Measurements from ENCODE around the gene DBH. TPM values are rescaled to one million over a fixed set of nuclear protein-coding genes. Genes with fewer than 3 reads are reported as not detected.

DBH gene
- total and polyA plus RNA-seq, 10 of the 15 experiments (the other 5 are each of a cell fraction or from before 2014, with no cell fraction given) = not detected

DNA sequence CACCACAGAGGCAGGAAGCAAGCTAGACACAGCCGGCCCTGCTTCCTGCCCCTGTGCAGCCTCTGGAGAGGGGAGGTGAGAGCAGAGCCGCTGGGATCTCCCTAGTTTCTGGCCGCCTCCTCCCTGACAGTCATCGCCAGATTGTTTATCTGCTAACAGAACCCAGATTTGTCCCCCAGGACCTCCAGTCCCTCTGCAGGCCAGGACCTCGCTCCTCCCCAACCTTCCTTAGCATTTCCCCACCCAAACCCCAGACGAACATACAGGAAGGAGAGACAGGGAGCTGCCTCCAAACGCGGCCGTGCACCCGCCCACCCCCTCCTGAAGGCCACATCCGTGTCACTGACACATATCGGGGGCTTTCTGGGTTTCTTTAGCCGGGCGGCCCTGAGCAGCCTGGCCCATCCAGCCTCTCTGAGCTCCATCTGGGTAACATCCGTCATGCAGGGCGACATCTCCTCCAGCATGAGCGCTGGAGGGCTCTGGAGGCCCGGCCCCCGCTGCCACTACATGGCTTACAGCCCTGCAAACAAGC, 47.5 kb downstream of the DBH start:
- no TSS peak for BruUV-seq (replicated peaks)
- Histone ChIP-seq H3K9me3 (replicated peaks; ENCODE audit: control insufficient read depth, insufficient read depth, low read length) (no peaks in the 10 kb centered on the region), H3K36me3 (ENCODE audit: control insufficient read depth in 2 of 2, insufficient read depth in 2 of 2, low read length in 1 of 2) (no peaks in the 10 kb centered on the region), H3K9ac (ENCODE audit: control insufficient read depth, insufficient read depth, low read length) (no peak overlapping the region), H3K27ac (ENCODE audit: control insufficient read depth, insufficient read depth) (no peak overlapping the region), H3K79me2 (ENCODE audit: control insufficient read depth, insufficient read depth, low read length) (no peaks in the 10 kb centered on the region), H4K20me1 (ENCODE audit: control insufficient read depth, insufficient read depth) (no peaks in the 10 kb centered on the region), H3K4me3 (no peak overlapping the region), H2AFZ (ENCODE audit: control insufficient read depth, low read depth, low read length) (peak overlapping the region; percentile 28; the same call in 1 of the 2 replicates), H3K27me3 (replicated peaks in 1 of 2; ENCODE audit: control insufficient read depth in 2 of 2, insufficient read depth in 2 of 2, low read length in 1 of 2) (peaks cover 0 to 4% of the 10 kb centered on the region in 2 experiments; a peak in 3 of 4 replicates), H3K4me1 (ENCODE audit: control insufficient read depth, insufficient read depth, low read length) (no peaks in the 10 kb centered on the region), H3K4me2 (ENCODE audit: control insufficient read depth, insufficient read depth) (no peak overlapping the region)
- ATAC-seq = peak; percentile 31
- ChIA-PET POLR2A (no interaction called here), SMC1A (ENCODE audit: uncharacterized antibody, unreplicated experiment) (no interaction called here), CTCF (no interaction called here), RAD21 (ENCODE audit: unreplicated experiment) (interaction anchor here (1.1 kb wide), 1 partner anchor 10 kb away, joined by 4 read pairs; no protein-coding TSS in a partner anchor)
- in situ Hi-C loops (cut with MboI) (no loop called here), intact Hi-C loops (cut with micrococcal nuclease; ENCODE audit: unreplicated experiment) (no loop called here)
- WGBS (ENCODE audit: insufficient coverage, insufficient replicate concordance, low lambda C conversion rate, missing lambda C conversion rate) = 29% methylated on average over 16 of the region's 19 CpGs
- DNase-seq (ENCODE audit: low read depth, low spot score) = no peak
- FAIRE-seq = no peak
- TF ChIP-seq EGR1 (IDR thresholded peaks at IDR 0.05; ENCODE audit: borderline replicate concordance in 1 of 2, low read depth in 2 of 2, low read length in 2 of 2) (no peak), ZBTB11 (CRISPR knock-in tag; IDR thresholded peaks at IDR 0.05) (no peak), ZNF592 (IDR thresholded peaks at IDR 0.05) (no peak), RBBP5 (conservative IDR thresholded peaks at IDR 0.05) (no peak), BCL3 (IDR thresholded peaks at IDR 0.05; ENCODE audit: borderline replicate concordance, insufficient read depth, low read depth, low read length, poor library complexity, severe bottlenecking) (no peak), IKZF1 (conservative IDR thresholded peaks at IDR 0.05) (no peak), SREBF1 (IDR thresholded peaks at IDR 0.05; ENCODE audit: low read length) (no peak), RUNX3 (IDR thresholded peaks at IDR 0.05; ENCODE audit: low read length) (no peak), HDAC2 (IDR thresholded peaks at IDR 0.05) (no peak), HCFC1 (IDR thresholded peaks at IDR 0.05; ENCODE audit: low read length) (no peak), BACH1 (IDR thresholded peaks at IDR 0.05; ENCODE audit: borderline replicate concordance) (no peak), NRF1 (conservative IDR thresholded peaks at IDR 0.05; ENCODE audit: low read depth, low read length) (no peak)
- TF ChIP-seq, protein P1, sequence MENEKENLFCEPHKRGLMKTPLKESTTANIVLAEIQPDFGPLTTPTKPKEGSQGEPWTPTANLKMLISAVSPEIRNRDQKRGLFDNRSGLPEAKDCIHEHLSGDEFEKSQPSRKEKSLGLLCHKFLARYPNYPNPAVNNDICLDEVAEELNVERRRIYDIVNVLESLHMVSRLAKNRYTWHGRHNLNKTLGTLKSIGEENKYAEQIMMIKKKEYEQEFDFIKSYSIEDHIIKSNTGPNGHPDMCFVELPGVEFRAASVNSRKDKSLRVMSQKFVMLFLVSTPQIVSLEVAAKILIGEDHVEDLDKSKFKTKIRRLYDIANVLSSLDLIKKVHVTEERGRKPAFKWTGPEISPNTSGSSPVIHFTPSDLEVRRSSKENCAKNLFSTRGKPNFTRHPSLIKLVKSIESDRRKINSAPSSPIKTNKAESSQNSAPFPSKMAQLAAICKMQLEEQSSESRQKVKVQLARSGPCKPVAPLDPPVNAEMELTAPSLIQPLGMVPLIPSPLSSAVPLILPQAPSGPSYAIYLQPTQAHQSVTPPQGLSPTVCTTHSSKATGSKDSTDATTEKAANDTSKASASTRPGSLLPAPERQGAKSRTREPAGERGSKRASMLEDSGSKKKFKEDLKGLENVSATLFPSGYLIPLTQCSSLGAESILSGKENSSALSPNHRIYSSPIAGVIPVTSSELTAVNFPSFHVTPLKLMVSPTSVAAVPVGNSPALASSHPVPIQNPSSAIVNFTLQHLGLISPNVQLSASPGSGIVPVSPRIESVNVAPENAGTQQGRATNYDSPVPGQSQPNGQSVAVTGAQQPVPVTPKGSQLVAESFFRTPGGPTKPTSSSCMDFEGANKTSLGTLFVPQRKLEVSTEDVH (IDR thresholded peaks at IDR 0.05; ENCODE audit: low read depth, partially characterized antibody) = no peak
